ENCODE measurements around the gene GRAMD1A.
"Not testable (repeated sequence)": the region's sequence is repeated elsewhere in the genome, so short reads cannot be mapped to it uniquely, and the experiment has no call there.

GRAMD1A gene

GRCh38 chr19:35004517-35005255 is 4.6 kb downstream of the GRAMD1A start:
- no peak for DNase-seq
- TF ChIP-seq POLR2A (IDR thresholded peaks at IDR 0.05; ENCODE audit: low read length), result no peak
- TF ChIP-seq GATA1 (IDR thresholded peaks at IDR 0.05; ENCODE audit: low read depth, low read length), result no peak

GRCh38 chr19:35005256-35005977 is 5.3 kb downstream of the GRAMD1A start:
- DNase-seq, result no peak
- TF ChIP-seq GATA1 (IDR thresholded peaks at IDR 0.05; ENCODE audit: low read depth, low read length) (no peak), POLR2A (IDR thresholded peaks at IDR 0.05; ENCODE audit: low read length) (no peak)

GRCh38 chr19:35006007-35006341 is 5.9 kb downstream of the GRAMD1A start:
- not testable (repeated sequence) for DNase-seq

GRCh38 chr19:35006342-35006998 is 6.3 kb downstream of the GRAMD1A start:
- TF ChIP-seq GATA1 (IDR thresholded peaks at IDR 0.05; ENCODE audit: low read depth, low read length), result no peak
- no peak for TF ChIP-seq POLR2A (IDR thresholded peaks at IDR 0.05; ENCODE audit: low read length)
- no peak for DNase-seq

- no peak for DNase-seq
- TF ChIP-seq POLR2A (IDR thresholded peaks at IDR 0.05; ENCODE audit: low read length), result no peak
- TF ChIP-seq GATA1 (IDR thresholded peaks at IDR 0.05; ENCODE audit: low read depth, low read length), result no peak
These were observed 6.9 kb downstream of the GRAMD1A start for GRCh38 chr19:35006999-35007365.

- DNase-seq, result not testable (repeated sequence)
These were observed 7.3 kb downstream of the GRAMD1A start for GRCh38 chr19:35007427-35007826.

GRCh38 chr19:35008891-35009341 is 8.8 kb downstream of the GRAMD1A start:
- no peak for DNase-seq
- TF ChIP-seq GATA1 (IDR thresholded peaks at IDR 0.05; ENCODE audit: low read depth, low read length), result no peak
- TF ChIP-seq POLR2A (IDR thresholded peaks at IDR 0.05; ENCODE audit: low read length), result no peak

- no peak for DNase-seq
- no peak for TF ChIP-seq GATA1 (IDR thresholded peaks at IDR 0.05; ENCODE audit: low read depth, low read length)
- no peak for TF ChIP-seq POLR2A (IDR thresholded peaks at IDR 0.05; ENCODE audit: low read length)
These were observed 9.6 kb downstream of the GRAMD1A start for GRCh38 chr19:35009424-35010415.

GRCh38 chr19:35011091-35011689 is 11.1 kb downstream of the GRAMD1A start:
- TF ChIP-seq POLR2A (IDR thresholded peaks at IDR 0.05; ENCODE audit: low read length) (no peak), GATA1 (IDR thresholded peaks at IDR 0.05; ENCODE audit: low read depth, low read length) (no peak)

GRCh38 chr19:35011737-35012682 is 11.9 kb downstream of the GRAMD1A start:
- TF ChIP-seq POLR2A (IDR thresholded peaks at IDR 0.05; ENCODE audit: low read length) (no peak), GATA1 (IDR thresholded peaks at IDR 0.05; ENCODE audit: low read depth, low read length) (no peak)
- no peak for DNase-seq

More at GRCh38 chr19:35011091-35011689, 11.1 kb downstream of the GRAMD1A start:
- no peak for DNase-seq

GRCh38 chr19:35013041-35013819 is 13.1 kb downstream of the GRAMD1A start:
- TF ChIP-seq GATA1 (IDR thresholded peaks at IDR 0.05; ENCODE audit: low read depth, low read length) (no peak), POLR2A (IDR thresholded peaks at IDR 0.05; ENCODE audit: low read length) (no peak)
- DNase-seq, result peak; percentile 49 to 64
